ENCODE data around the gene CTNS.

The CTNS gene

GRCh38 chr17:3626831-3627768, 9.5 kb upstream of the CTNS start:
- DNase-seq (ENCODE audit: low read depth) = no peak

DNA sequence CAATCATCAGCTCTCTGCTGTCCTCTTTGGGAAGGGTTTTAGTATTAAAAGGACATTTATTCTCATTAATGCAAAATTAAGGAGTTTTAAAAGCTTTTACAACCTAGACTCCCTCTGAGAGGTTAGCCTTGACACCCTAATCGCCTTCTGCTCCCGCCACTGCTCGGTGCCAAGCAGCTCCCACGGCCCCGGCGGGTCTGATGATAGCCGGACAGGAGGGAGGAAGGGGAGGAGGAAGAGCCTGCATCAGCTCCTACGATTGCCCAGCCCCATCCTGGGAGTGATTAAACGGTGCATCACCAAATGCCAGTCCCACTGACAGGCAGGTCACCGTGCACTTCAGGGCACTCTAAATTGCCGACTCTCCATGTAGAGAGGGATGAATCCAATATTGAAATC, 8.8 kb upstream of the CTNS start:
- no peak for DNase-seq (ENCODE audit: low read depth)

- no peak for DNase-seq (ENCODE audit: low read depth)
Observed at GRCh38 chr17:3630781-3631180, 5.8 kb upstream of the CTNS start.

DNA sequence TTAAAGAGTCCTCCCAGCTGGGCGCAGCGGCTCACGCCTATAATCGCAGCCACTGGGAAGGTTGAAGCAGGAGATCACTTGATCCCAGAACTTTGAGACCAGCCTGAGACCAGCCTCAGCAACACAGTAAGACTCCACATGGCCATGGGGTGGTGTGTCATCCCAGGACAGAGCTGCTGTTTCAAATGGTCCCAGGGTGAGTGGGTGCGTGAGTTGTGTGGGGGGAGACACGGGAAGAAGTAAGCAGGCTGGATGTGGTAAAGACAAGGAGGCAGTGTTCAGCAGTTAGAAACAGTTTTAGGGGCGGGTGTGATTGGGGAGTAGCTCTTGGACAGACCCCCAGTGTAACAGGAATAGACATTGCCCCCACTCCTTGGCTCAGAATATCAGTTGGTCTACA, 4.3 kb upstream of the CTNS start:
- DNase-seq (ENCODE audit: low read depth) = no peak

- DNase-seq (ENCODE audit: low read depth) = no peak
Observed at GRCh38 chr17:3635474-3636153, 946 bp upstream of the CTNS start.

DNA sequence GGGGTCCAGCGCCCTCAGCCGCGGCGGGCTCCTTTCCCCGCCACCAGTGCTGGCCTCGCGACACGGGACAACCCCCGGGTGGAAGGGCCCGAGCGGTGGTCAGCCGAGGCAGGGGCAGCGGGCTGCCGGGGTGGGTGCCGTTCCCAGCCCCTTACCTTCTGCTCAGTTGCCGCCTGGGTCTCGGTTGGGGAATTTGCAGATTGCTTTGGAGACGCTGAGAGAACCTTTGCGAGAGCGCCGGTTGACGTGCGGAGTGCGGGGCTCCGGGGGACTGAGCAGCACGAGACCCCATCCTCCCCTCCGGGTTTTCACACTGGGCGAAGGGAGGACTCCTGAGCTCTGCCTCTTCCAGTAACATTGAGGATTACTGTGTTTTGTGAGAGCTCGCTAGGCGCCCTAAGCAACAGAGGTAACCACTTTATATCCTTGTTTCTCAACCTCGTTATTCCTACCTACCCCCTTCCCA, 381 bp downstream of the CTNS start:
- no peak for DNase-seq (ENCODE audit: low read depth)

- DNase-seq (ENCODE audit: low read depth) = no peak
Observed at GRCh38 chr17:3639981-3640596, 3.5 kb downstream of the CTNS start.

GRCh38 chr17:3641014-3641413, 4.5 kb downstream of the CTNS start:
- DNase-seq (ENCODE audit: low read depth) = no peak

GRCh38 chr17:3641717-3642486, 5.3 kb downstream of the CTNS start:
- no peak for DNase-seq (ENCODE audit: low read depth)

DNA sequence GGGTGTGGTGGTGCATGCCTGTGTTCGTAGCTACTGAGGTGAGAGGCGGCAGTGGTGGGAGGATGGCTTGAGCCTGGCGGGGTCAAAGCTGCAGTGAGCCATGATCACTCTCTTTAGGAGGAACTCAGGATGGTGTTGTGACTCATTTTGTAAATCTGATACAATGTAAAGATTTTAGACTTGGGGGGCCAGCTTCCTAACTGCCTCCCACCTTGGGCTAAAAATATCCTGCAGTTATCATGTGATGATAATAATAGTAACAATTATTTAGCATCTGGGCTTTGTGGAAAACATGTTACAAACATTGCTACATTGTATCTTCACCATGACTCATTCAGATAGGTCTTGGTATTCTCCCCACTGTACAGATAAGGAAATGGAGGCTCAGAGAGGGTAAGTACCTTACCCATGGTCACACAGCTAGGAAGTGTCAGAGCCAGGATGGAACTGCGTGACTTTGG, 7.4 kb downstream of the CTNS start:
- DNase-seq (ENCODE audit: low read depth) = no peak

DNA sequence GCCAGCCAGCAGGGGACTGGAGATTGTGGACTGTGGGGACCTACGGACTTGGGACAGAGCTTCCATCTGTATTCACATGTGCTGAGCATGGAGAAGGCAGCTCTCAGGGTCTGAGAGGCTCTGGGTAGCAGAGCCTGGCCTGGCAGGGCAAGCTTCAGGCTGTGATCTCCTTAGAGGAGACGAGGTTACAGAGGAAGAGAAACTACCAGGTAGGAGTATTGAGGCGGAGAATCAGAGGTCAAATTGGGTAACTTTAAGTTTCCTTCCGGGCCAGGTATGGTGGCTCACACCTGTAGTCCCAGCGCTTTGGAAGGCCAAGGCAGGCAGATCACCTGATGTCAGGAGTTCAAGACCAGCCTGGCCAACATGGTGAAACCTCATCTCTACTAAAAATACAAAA, 8.8 kb downstream of the CTNS start:
- DNase-seq (ENCODE audit: low read depth) = no peak

DNA sequence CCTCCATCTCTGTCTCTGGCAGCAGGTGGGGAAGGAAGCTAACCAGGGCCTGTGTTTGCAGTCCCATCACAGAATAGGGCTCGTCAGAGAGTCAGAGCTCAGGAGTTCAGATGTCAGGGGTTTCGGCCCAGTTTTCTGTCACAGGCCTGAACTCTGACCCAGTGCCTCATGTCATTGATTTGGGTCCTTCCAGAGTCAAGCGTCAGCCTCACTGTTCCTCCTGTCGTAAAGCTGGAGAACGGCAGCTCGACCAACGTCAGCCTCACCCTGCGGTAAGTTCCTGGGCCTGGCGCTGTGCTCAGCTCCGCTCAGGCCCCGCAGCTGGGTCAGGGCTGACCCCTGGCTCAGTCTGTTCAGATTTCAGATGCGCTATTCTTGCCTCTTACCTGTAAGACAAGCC, 10.7 kb downstream of the CTNS start:
- DNase-seq (ENCODE audit: low read depth) = no peak

- no peak for DNase-seq (ENCODE audit: low read depth)
Observed at GRCh38 chr17:3647769-3648555, 11.4 kb downstream of the CTNS start.

DNA sequence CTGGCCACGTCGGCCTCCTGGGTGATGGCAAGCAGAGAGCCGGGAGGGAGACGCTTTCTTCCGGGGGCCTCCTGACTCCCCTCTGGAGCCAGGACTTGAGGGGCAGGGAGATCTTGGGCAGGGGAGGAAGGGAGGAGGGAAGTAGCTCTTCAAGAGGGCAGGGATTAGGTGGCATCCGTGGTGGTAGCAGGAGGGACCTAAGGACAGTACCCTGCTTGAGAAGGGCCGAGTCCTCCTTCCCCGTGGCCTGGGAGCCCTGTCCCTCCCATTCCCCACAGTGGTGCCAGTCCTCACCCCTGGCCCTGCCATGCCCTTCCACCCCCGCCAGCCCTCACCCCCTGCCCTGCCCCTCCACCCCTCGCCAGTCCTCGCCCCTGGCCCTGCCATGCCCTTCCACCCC, 19.2 kb downstream of the CTNS start:
- DNase-seq (ENCODE audit: low read depth) = no peak

DNA sequence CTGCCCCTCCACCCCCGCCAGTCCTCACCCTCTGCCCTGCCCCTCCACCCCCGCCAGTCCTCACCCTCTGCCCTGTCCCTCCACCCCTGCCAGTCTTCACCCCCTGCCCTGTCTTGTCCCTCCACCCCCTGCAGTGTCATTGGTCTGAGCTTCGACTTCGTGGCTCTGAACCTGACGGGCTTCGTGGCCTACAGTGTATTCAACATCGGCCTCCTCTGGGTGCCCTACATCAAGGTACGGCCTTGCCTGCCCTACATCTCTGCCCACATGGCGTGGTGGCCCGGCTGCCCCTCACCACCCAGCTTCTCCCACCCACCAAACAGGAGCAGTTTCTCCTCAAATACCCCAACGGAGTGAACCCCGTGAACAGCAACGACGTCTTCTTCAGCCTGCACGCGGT, 19.8 kb downstream of the CTNS start:
- no peak for DNase-seq (ENCODE audit: low read depth)

DNA sequence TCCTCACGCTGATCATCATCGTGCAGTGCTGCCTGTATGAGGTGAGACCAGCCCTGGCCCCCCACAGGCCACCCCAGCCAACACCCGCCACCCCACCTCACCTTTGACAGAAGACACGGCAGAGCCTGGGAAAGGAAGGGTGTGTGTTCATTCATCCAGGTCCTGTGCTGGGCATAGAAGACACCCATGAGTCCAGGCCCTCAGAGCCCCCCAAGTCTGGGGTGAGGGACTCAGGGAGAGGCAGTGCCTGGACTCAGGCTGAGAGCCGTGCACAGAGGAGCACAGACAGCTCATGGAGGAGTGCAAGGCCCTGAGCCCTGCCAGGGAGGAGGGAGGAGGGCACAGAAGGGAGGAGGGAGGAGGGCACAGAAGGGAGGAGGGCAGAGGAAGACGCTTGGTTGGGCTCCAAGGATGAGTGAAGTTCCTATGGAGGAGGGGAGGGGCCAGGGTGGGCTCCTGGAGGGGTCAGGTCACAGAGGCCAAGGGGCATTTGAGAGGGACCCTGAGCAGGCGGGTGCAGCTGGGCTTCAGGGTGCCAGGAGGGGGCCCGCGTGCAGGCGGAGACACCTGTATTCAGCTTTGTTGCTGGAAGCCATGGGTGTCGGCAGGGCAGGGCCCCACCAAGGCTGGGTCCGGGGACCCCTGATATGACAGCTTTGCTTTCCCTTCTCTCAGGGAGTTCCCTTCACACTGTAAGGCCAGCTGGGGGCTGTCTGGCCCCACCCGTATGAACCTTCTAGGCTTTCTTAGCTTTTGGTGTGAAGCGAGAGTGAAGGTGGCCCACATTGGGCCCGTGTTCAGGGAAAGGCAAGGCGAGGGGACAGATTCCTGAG, 20.4 kb downstream of the CTNS start:
- DNase-seq (ENCODE audit: low read depth) = no peak

- no peak for DNase-seq (ENCODE audit: low read depth)
Observed at GRCh38 chr17:3657588-3657869, 21.0 kb downstream of the CTNS start.

DNA sequence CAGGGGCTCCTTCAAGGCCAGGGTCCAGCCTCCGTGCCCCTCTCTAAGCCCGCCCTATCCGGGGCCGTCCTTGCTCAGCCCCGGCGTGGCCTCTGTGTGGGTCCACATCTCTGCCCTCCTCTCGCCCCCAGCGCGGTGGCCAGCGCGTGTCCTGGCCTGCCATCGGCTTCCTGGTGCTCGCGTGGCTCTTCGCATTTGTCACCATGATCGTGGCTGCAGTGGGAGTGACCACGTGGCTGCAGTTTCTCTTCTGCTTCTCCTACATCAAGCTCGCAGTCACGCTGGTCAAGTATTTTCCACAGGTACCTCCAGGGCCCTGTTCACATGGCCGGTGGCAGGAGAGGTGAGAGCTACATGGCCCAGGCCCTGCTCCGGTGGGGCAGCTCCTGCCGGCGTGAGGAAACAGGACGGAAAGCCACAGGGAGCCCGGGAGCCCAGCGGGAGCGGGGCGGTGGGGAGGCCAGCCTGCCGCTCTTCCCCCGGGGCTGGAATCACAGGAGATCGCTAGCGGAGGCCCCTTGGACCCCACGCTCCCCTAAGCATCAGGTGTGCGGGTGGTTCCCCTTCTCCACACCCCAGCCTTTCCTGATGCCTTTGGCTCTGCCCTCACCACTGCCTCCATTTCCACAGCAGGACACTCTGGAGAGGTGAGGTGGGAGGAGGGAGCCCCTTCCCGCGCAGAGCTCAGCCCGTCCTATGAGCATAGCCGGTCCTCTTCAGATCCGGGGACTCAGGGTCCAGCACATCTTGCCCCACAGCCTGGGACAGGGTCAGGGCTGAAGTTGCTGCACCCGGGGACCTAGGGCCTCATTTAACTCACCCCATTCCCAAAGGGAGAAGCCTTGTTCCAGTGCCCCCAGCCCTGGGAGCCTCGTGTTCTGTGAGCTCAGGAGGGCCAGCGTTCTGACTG, 21.6 kb downstream of the CTNS start:
- DNase-seq (ENCODE audit: low read depth) = no peak

GRCh38 chr17:3658784-3659449, 22.4 kb downstream of the CTNS start:
- no peak for DNase-seq (ENCODE audit: low read depth)
